ENCODE data around the gene MDC1. TPM values are rescaled to one million over a fixed set of nuclear protein-coding genes. Genes with fewer than 3 reads are reported as not detected.

The MDC1 gene
- total and polyA plus RNA-seq, 2 of the 13 experiments (the other 11 are each of a cell fraction or from before 2014, with no cell fraction given), result 8.4 to 14.0 TPM

GRCh38 chr6:30744054-30744805 is 27.1 kb upstream of the MDC1 start, which contains the start of gene IER3 (continued):
- TF ChIP-seq KIAA2018 (CRISPR knock-in tag; IDR thresholded peaks at IDR 0.05; ENCODE audit: borderline replicate concordance) (peak; percentile 84; the same call in 1 of the 2 replicates), ZNF597 (CRISPR knock-in tag; IDR thresholded peaks at IDR 0.05) (no peak), KDM2A (CRISPR knock-in tag; IDR thresholded peaks at IDR 0.05; ENCODE audit: borderline replicate concordance, low read depth) (peak; percentile 66; the same call in 1 of the 2 replicates), PATZ1 (CRISPR knock-in tag; IDR thresholded peaks at IDR 0.05) (peak; percentile 55; the same call in 1 of the 2 replicates), DPF2 (CRISPR knock-in tag; IDR thresholded peaks at IDR 0.05; ENCODE audit: borderline replicate concordance, low read depth) (no peak; the same call in 1 of the 2 replicates), SETDB1 (CRISPR knock-in tag; IDR thresholded peaks at IDR 0.05; ENCODE audit: borderline replicate concordance) (no peak), SOX5 (CRISPR knock-in tag; IDR thresholded peaks at IDR 0.05; ENCODE audit: borderline replicate concordance) (peak; percentile 83), TFAP4 (IDR thresholded peaks at IDR 0.05; ENCODE audit: borderline replicate concordance, low read depth) (peak; percentile 92), ZNF562 (CRISPR knock-in tag; IDR thresholded peaks at IDR 0.05; ENCODE audit: borderline replicate concordance) (no peak), ELF3 (CRISPR knock-in tag; IDR thresholded peaks at IDR 0.05) (peak; percentile 69; the same call in 1 of the 2 replicates), ZNF790 (CRISPR knock-in tag; IDR thresholded peaks at IDR 0.05; ENCODE audit: borderline replicate concordance) (no peak), SKI (IDR thresholded peaks at IDR 0.05; ENCODE audit: partially characterized antibody) (peak; percentile 37)

Data from HepG2 (cell line).